H1 (cell line): ENCODE measurements around the gene FNIP2. TPM values are rescaled to one million over a fixed set of nuclear protein-coding genes. Genes with fewer than 3 reads are reported as not detected.

ENCODE experiments used
- CTCF ChIA-PET: fragments of 300-600 bp; sonication (Branson Sonifier 250); formaldehyde crosslinking; loops from one replicate; lab custom pipeline; 2021; ENCODE audit not compliant: partially characterized antibody; lab: Charles Lee
- POLR2A ChIA-PET: fragments of 300-600 bp; sonication (Branson Sonifier 250); formaldehyde crosslinking; loops from one replicate; lab custom pipeline; 2021; ENCODE audit warnings: inconsistent platforms; ENCODE audit not compliant: partially characterized antibody; lab: Charles Lee
- DNase-seq, 2 experiments: peaks; one replicate each; pipeline versions ENCODE4 v3.0.0 to v3.0.0-alpha.2; 2010 to 2022; ENCODE audit warnings: low spot score in 2 of 2, low read depth in 1 of 2, mixed read lengths in 1 of 2
- FAIRE-seq: peaks from 2 replicates; lab custom pipeline; 2011; peaks lifted over from hg19 to GRCh38; lab: Jason Lieb, UNC
- H2AFZ ChIP-seq: 2 replicates; pipeline ENCODE4 v1.8.1; 2012; ENCODE audit warnings: low read length, inconsistent platforms
- H2AK5ac ChIP-seq: 2 replicates; pipeline ENCODE4 v1.6.1; 2013; ENCODE audit warnings: low read depth, low read length
- H2BK120ac ChIP-seq: replicated peaks from 2 replicates; pipeline ENCODE3; 2013; ENCODE audit warnings: low read depth, low read length, inconsistent platforms
- H2BK12ac ChIP-seq: 2 replicates; pipeline ENCODE4 v1.6.1; 2013; ENCODE audit warnings: low read depth, low read length
- H2BK15ac ChIP-seq: 2 replicates; pipeline ENCODE4 v1.6.1; 2013; ENCODE audit warnings: low read length
- H2BK20ac ChIP-seq: 2 replicates; pipeline ENCODE4 v1.6.1; 2013; ENCODE audit warnings: low read length
- H2BK5ac ChIP-seq: 2 replicates; pipeline ENCODE4 v1.6.1; 2013; ENCODE audit warnings: low read depth, low read length
- H3K14ac ChIP-seq: 2 replicates; pipeline ENCODE4 v1.6.1; 2013; ENCODE audit warnings: inconsistent platforms; ENCODE audit not compliant: insufficient read length
- H3K18ac ChIP-seq: 2 replicates; pipeline ENCODE4 v1.6.1; 2013; ENCODE audit warnings: low read length; ENCODE audit errors: extremely low read depth
- H3K23ac ChIP-seq: 2 replicates; pipeline ENCODE4 v1.6.1; 2013; ENCODE audit warnings: inconsistent platforms; ENCODE audit not compliant: insufficient read length
- H3K23me2 ChIP-seq: 2 replicates; pipeline ENCODE4 v1.6.1; 2013; ENCODE audit warnings: low read depth, low read length
- H3K27ac ChIP-seq: 2 replicates; pipeline ENCODE4 v1.6.1; 2011; ENCODE audit warnings: low read depth, low read length, inconsistent platforms
- H3K27me3 ChIP-seq, 4 experiments: replicated peaks in 1 of 4; 1 replicate in 1 of 4; 2 replicates in 3 of 4; pipeline versions ENCODE4 v1.6.1 to v1.8.1; 2011 to 2013; ENCODE audit warnings: low read length in 3 of 4, mild to moderate bottlenecking in 3 of 4, inconsistent platforms in 2 of 4, mixed read lengths in 2 of 4, moderate library complexity in 1 of 4; ENCODE audit not compliant: control insufficient read depth in 3 of 4, insufficient read depth in 3 of 4; ENCODE audit errors: extremely low read depth in 1 of 4
- H3K36me3 ChIP-seq, 4 experiments: 2 replicates each; pipeline versions ENCODE4 v1.6.1 to v1.8.1; 2011 to 2013; ENCODE audit warnings: mild to moderate bottlenecking in 4 of 4, low read length in 3 of 4, moderate library complexity in 2 of 4, control low read depth in 1 of 4, inconsistent platforms in 1 of 4; ENCODE audit not compliant: insufficient read depth in 4 of 4, control insufficient read depth in 2 of 4
- H3K4ac ChIP-seq: replicated peaks from 2 replicates; pipeline ENCODE3; 2013; ENCODE audit warnings: low read length, low read depth, mixed read lengths, inconsistent platforms; ENCODE audit not compliant: insufficient read length
- H3K4me1 ChIP-seq, 4 experiments: replicated peaks in 1 of 4; 1 replicate in 1 of 4; 2 replicates in 3 of 4; pipeline versions ENCODE4 v1.6.1 to v1.8.1; 2011 to 2013; ENCODE audit warnings: low read length in 3 of 4, inconsistent platforms in 2 of 4, mixed read lengths in 1 of 4; ENCODE audit not compliant: insufficient read depth in 4 of 4, control insufficient read depth in 3 of 4
- H3K4me2 ChIP-seq, 2 experiments: 2 replicates each; pipeline versions ENCODE4 v1.6.1 to v1.8.1; 2011 to 2013; ENCODE audit warnings: low read depth in 2 of 2, low read length in 2 of 2, control low read depth in 1 of 2, inconsistent platforms in 1 of 2, mild to moderate bottlenecking in 1 of 2; ENCODE audit not compliant: insufficient read depth in 1 of 2
- H3K4me3 ChIP-seq, 4 experiments: fragments of 200-600, 300-600 bp in 1 of 4; sonication (generic), shearing (Covaris generic), sonication (Bioruptor Twin) in 1 of 4; 2 replicates each; pipeline versions ENCODE4 v1.5.1 to v1.8.1; 2011 to 2016; ENCODE audit warnings: low read length in 4 of 4, low read depth in 3 of 4, control low read depth in 2 of 4, inconsistent platforms in 2 of 4, mild to moderate bottlenecking in 2 of 4, mixed read lengths in 1 of 4, moderate library complexity in 1 of 4; ENCODE audit not compliant: insufficient read depth in 2 of 4; ENCODE audit errors: extremely low read depth in 1 of 4
- H3K56ac ChIP-seq: replicated peaks from 2 replicates; pipeline ENCODE3; 2013; ENCODE audit warnings: low read depth, mild to moderate bottlenecking, mixed read lengths, low read length, inconsistent platforms; ENCODE audit not compliant: insufficient read length
- H3K79me1 ChIP-seq: 2 replicates; pipeline ENCODE4 v1.6.1; 2013; ENCODE audit warnings: low read depth, low read length, control low read depth
- H3K79me2 ChIP-seq, 2 experiments: 2 replicates each; pipeline versions ENCODE4 v1.6.1 to v1.8.1; 2012 to 2013; ENCODE audit warnings: low read length in 2 of 2, mild to moderate bottlenecking in 2 of 2, inconsistent platforms in 1 of 2; ENCODE audit not compliant: insufficient read depth in 2 of 2, control insufficient read depth in 1 of 2
- H3K9ac ChIP-seq, 4 experiments: replicated peaks in 1 of 4; 1 replicate in 1 of 4; 2 replicates in 3 of 4; pipeline versions ENCODE4 v1.6.1 to v1.8.1; 2011 to 2013; ENCODE audit warnings: low read depth in 3 of 4, low read length in 3 of 4, control low read depth in 2 of 4, mild to moderate bottlenecking in 2 of 4, moderate library complexity in 2 of 4, inconsistent platforms in 1 of 4; ENCODE audit errors: extremely low read depth in 1 of 4
- H3K9me3 ChIP-seq, 2 experiments: 2 replicates each; pipeline versions ENCODE4 v1.6.1 to v1.8.1; 2012 to 2013; ENCODE audit warnings: mild to moderate bottlenecking in 2 of 2, moderate library complexity in 2 of 2, control low read depth in 1 of 2, inconsistent platforms in 1 of 2, low read depth in 1 of 2, low read length in 1 of 2, mixed read lengths in 1 of 2; ENCODE audit not compliant: insufficient read depth in 2 of 2
- H4K20me1 ChIP-seq, 2 experiments: replicated peaks in 1 of 2; 2 replicates each; pipeline versions ENCODE3 to v1.8.1; 2011 to 2013; ENCODE audit warnings: inconsistent platforms in 2 of 2, low read length in 2 of 2, mild to moderate bottlenecking in 1 of 2; ENCODE audit not compliant: insufficient read depth in 2 of 2, control insufficient read depth in 1 of 2
- H4K5ac ChIP-seq: 2 replicates; pipeline ENCODE4 v1.6.1; 2013; ENCODE audit warnings: low read length, low read depth, mixed read lengths, inconsistent platforms; ENCODE audit not compliant: insufficient read length
- H4K8ac ChIP-seq: 2 replicates; pipeline ENCODE4 v1.8.0; 2013; ENCODE audit warnings: mild to moderate bottlenecking, moderate library complexity, low read length, inconsistent platforms; ENCODE audit not compliant: insufficient read depth; ENCODE audit errors: extremely low read depth
- H4K91ac ChIP-seq: replicated peaks from 2 replicates; pipeline ENCODE3; 2013; ENCODE audit warnings: low read length, mixed read lengths, inconsistent platforms; ENCODE audit not compliant: insufficient read length
- ATF2 ChIP-seq: IDR thresholded peaks from 2 replicates; pipeline ENCODE4 v1.6.1; 2012; ENCODE audit warnings: low read length, inconsistent platforms
- BACH1 ChIP-seq: IDR thresholded peaks from 2 replicates; pipeline ENCODE4 v1.6.1; 2012; ENCODE audit warnings: low read length, improper control_type of control experiment
- CHD2 ChIP-seq: IDR thresholded peaks from 2 replicates; pipeline ENCODE4 v1.6.1; 2012; ENCODE audit warnings: low read length, improper control_type of control experiment
- EGR1 ChIP-seq: IDR thresholded peaks from 2 replicates; pipeline ENCODE4 v1.6.1; 2011; ENCODE audit warnings: low read depth, low read length, borderline replicate concordance
- FOSL1 ChIP-seq: IDR thresholded peaks from 2 replicates; pipeline ENCODE4 v1.6.1; 2011; ENCODE audit warnings: mild to moderate bottlenecking, low read depth, low read length, moderate library complexity; ENCODE audit not compliant: insufficient read depth
- KDM1A ChIP-seq: fragments of 200-600, 300-600 bp; sonication (generic); IDR thresholded peaks from 2 replicates; pipeline ENCODE4 v1.7.1; 2016; ENCODE audit warnings: mild to moderate bottlenecking, low read length, borderline replicate concordance
- SUZ12 ChIP-seq: fragments of 200-600 bp; sonication (generic); IDR thresholded peaks from 2 replicates; pipeline ENCODE4 v1.6.1; 2012; ENCODE audit warnings: mild to moderate bottlenecking, inconsistent platforms, low read length, moderate library complexity, mixed read lengths
- WGBS, 2 experiments: shearing (Covaris generic) in 1 of 2; methylation state at CpG; one replicate each; pipeline versions ENCODE4 v1.1.6 to v1.1.7; 2013 to 2015; ENCODE audit warnings: low lambda C conversion rate in 2 of 2, mixed read lengths in 2 of 2, inconsistent platforms in 1 of 2, low coverage in 1 of 2, missing lambda C conversion rate in 1 of 2; ENCODE audit not compliant: insufficient replicate concordance in 2 of 2, insufficient coverage in 1 of 2, insufficient read length in 1 of 2; ENCODE audit errors: extremely low coverage in 1 of 2, missing lambda C conversion rate in 1 of 2; 5-methylcytosine and 5-hydroxymethylcytosine counted together
- polyA plus RNA-seq, 7 experiments: library from polyadenylated mRNA; depleted of rRNA in 3 of 7; stranded (reverse) in 5 of 7; unstranded in 2 of 7; fragments of >200 nt in 5 of 7; fragments of 200-250 nt in 2 of 7; gene quantifications; 1 replicate in 5 of 7; 2 replicates in 1 of 7; 4 replicates in 1 of 7; pipeline versions ENCODE4 v1.2.1 to v1.2.3, GENCODE V29; 2011 to 2013; ENCODE audit warnings: missing spikeins in 2 of 7, mixed read lengths in 2 of 7
- total RNA-seq: library from RNA; stranded (reverse); fragmentation: NEBNext Ultra II Directional; extraction: Animal tissue kit (Norgen Biotek cat#: 25700); gene quantifications from 2 replicates; pipeline ENCODE4 v1.2.1, GENCODE V29; 2021

Gene FNIP2
- total and polyA plus RNA-seq, 2 of the 8 experiments (the other 6 are each of a cell fraction or from before 2014, with no cell fraction given): 4.0 to 13.0 TPM

DNA sequence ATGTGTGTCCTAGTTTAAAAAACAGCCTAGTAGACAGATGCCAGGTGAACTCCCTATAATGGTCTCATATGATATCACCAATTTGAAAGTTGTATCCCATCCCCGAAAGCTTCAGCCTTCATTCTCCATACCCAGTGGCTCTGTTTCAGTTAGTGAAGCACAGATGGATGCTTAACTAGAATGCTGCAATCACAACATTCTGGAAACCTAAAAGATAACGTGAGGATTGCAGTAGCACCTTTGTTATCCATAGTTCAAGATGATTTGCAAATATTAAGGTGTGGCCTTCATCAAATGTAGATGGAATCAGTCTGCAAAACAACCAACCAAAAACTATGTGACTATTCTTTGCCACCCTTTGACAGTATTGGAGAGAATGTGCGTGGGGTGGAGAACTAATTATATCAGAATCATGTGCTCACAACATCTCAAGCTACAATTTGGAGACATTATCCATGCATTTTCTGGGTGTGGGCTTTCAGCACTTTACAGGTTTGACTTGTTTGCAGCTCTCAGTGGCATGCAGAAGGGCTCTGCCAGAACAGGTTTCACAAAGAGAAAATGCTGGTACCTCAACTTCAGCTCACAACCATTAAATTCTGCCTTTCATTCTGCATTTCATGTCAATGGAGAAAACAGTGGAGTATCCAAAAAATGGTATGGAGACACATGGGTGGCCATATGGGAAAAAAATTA, 27.4 kb upstream of the FNIP2 start:
- 81% methylated on average over 3 of the region's 3 CpGs; no CpG with 5 or more reads in 1 of the 2 experiments for whole genome bisulfite sequencing, 2 experiments
- ChIA-PET CTCF (interaction anchor here (1.1 to 1.3 kb wide), 2 partner anchors 13 to 110 kb away, joined by 3 read pairs; no protein-coding TSS in a partner anchor), POLR2A (interaction anchor here (0.6 kb wide), 1 partner anchor 49 kb away, joined by 3 read pairs; no protein-coding TSS in a partner anchor)
- Histone ChIP-seq H2AK5ac (no peak overlapping the region), H3K9ac (no peak overlapping the region), H3K4ac (no peak overlapping the region), H3K4me3 (no peak overlapping the region), H3K14ac (no peak overlapping the region), H3K56ac (no peak overlapping the region), H3K79me1 (no peaks in the 10 kb centered on the region), H3K23me2 (no peaks in the 10 kb centered on the region), H2BK20ac (no peak overlapping the region), H3K18ac (no peak overlapping the region), H2BK12ac (no peak overlapping the region), H3K4me2 (no peak overlapping the region), H4K8ac (no peak overlapping the region), H3K79me2 (no peaks in the 10 kb centered on the region), H3K23ac (no peak overlapping the region), H3K27me3 (no peaks in the 10 kb centered on the region), H4K20me1 (no peaks in the 10 kb centered on the region), H4K91ac (no peak overlapping the region), H2BK15ac (no peak overlapping the region), H4K5ac (no peak overlapping the region), H3K27ac (no peak overlapping the region), H2BK5ac (no peak overlapping the region), H2AFZ (no peak overlapping the region), H3K36me3 (no peaks in the 10 kb centered on the region; a peak in 1 of 8 replicates), H3K9me3 (no peaks in the 10 kb centered on the region; a peak in 1 of 4 replicates), H3K4me1 (peaks cover 0 to 2% (median 0%) of the 10 kb centered on the region in 4 experiments; a peak in 1 of 7 replicates), H2BK120ac (no peak overlapping the region)
- FAIRE-seq: no peak
- no peak for DNase-seq
- TF ChIP-seq ATF2 (no peak), SUZ12 (no peak), EGR1 (no peak), KDM1A (no peak), CHD2 (no peak), FOSL1 (no peak), BACH1 (no peak)
